ENCODE measurements around the gene MCTP1. TPM values are rescaled to one million over a fixed set of nuclear protein-coding genes. Genes with fewer than 3 reads are reported as not detected.

The MCTP1 gene
- total and polyA plus RNA-seq, 3 experiments from 2014 or later: 0.51 to 0.92 (median 0.55) TPM

DNA sequence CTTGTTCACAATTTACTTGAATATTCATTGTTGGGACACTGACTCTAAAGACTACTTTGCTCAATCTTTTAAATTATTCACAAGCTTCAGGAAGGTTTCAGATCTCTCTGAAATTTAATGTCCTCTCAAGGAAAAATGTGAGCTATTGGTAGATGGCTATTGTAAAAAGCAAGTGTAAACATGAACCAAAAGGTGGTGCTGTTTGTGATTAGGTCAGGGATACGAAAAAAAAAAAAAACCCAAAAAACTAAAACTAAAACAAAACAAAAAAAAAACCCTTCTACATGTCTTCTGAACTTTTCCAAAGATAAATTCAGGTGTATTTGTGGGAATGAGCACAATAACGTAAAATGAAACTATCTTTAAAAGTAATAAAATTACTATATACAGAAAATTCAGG, 472.7 kb downstream of the MCTP1 start:
- POLR2A ChIA-PET: no interaction called here
- Histone ChIP-seq H3K4me1 (ENCODE audit: insufficient read depth, low read length) (no peaks in the 10 kb centered on the region), H3K36me3 (ENCODE audit: insufficient read depth, low read length) (no peaks in the 10 kb centered on the region), H3K27me3 (ENCODE audit: insufficient read depth, low read length, poor library complexity, severe bottlenecking) (no peaks in the 10 kb centered on the region), H3K4me3 (ENCODE audit: low read length) (no peak overlapping the region), H3K9me3 (ENCODE audit: low read length) (no peaks in the 10 kb centered on the region), H3K27ac (ENCODE audit: low read depth, low read length) (no peak overlapping the region)
- Mint-ChIP-seq H3K4me3 (no peak overlapping the region), H3K27me3 (peaks cover 0 to 2% of the 10 kb centered on the region in 2 donors), H3K36me3 (no peaks in the 10 kb centered on the region), H3K27ac (no peak overlapping the region), H3K4me1 (no peaks in the 10 kb centered on the region), H3K9me3 (no peaks in the 10 kb centered on the region)
- CTCF ChIA-PET: no interaction called here
- no peak for DNase-seq

DNA sequence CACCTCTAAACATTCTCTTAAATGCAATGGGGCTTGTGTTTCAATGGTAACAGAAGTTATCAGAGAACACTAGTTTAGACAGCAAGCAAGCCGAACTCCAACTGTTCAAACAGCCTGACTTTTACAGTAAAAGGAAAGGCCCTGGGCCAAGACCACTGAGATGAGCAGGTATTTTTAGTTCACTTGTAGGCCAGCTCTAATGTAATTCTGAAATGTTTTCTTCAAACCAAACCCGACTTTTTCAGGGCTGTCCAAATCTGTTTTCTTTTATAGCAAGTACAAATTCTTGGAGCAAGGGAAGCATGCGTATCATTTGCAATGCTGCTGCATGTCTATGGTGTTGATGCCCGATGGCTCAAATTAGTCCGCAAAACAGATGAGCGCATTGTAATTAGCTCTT, 473.6 kb downstream of the MCTP1 start:
- H3K9me3 Mint-ChIP-seq: no peaks in the 10 kb centered on the region
- no peaks in the 10 kb centered on the region for H3K4me1 Mint-ChIP-seq
- H3K36me3 Mint-ChIP-seq: no peaks in the 10 kb centered on the region
- no peak overlapping the region for H3K4me3 Mint-ChIP-seq
- H3K27ac ChIP-seq (ENCODE audit: low read depth, low read length): no peak overlapping the region
- no peak overlapping the region for H3K27ac Mint-ChIP-seq
- no peaks in the 10 kb centered on the region for H3K4me1 ChIP-seq (ENCODE audit: insufficient read depth, low read length)
- POLR2A ChIA-PET: no interaction called here
- CTCF ChIA-PET: no interaction called here
- DNase-seq: no peak
- no peaks in the 10 kb centered on the region for H3K9me3 ChIP-seq (ENCODE audit: low read length)
- no peak overlapping the region for H3K4me3 ChIP-seq (ENCODE audit: low read length)
- H3K27me3 ChIP-seq (ENCODE audit: insufficient read depth, low read length, poor library complexity, severe bottlenecking): no peaks in the 10 kb centered on the region
- no peaks in the 10 kb centered on the region for H3K36me3 ChIP-seq (ENCODE audit: insufficient read depth, low read length)
- peaks cover 0 to 2% of the 10 kb centered on the region in 2 donors for H3K27me3 Mint-ChIP-seq

DNA sequence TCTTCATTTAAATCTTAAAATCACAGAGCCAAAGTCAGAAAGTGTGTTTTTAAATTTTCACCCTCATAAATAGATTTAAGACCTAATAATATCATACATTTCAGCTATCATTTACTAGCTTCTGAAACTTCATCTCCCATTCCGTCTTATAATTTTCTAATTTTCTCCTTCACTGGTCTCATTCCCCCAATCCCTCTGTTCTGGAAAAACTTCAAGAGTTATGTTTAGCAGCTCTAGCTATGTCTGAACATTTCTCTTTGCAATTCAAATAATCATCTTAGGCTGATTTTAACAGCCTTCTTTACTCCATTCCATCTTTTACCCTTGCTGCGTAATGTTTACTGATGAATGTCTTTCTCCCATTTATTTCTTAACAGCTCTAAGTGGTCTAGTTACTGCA, 474.0 kb downstream of the MCTP1 start:
- Mint-ChIP-seq H3K36me3 (no peaks in the 10 kb centered on the region), H3K9me3 (no peaks in the 10 kb centered on the region), H3K27ac (no peak overlapping the region), H3K4me3 (no peak overlapping the region), H3K27me3 (peaks cover 0 to 2% of the 10 kb centered on the region in 2 donors), H3K4me1 (no peaks in the 10 kb centered on the region)
- Histone ChIP-seq H3K36me3 (ENCODE audit: insufficient read depth, low read length) (no peaks in the 10 kb centered on the region), H3K4me3 (ENCODE audit: low read length) (no peak overlapping the region), H3K27ac (ENCODE audit: low read depth, low read length) (no peak overlapping the region), H3K27me3 (ENCODE audit: insufficient read depth, low read length, poor library complexity, severe bottlenecking) (no peaks in the 10 kb centered on the region), H3K9me3 (ENCODE audit: low read length) (no peaks in the 10 kb centered on the region), H3K4me1 (ENCODE audit: insufficient read depth, low read length) (no peaks in the 10 kb centered on the region)
- POLR2A ChIA-PET: no interaction called here
- DNase-seq: no peak
- CTCF ChIA-PET: no interaction called here

DNA sequence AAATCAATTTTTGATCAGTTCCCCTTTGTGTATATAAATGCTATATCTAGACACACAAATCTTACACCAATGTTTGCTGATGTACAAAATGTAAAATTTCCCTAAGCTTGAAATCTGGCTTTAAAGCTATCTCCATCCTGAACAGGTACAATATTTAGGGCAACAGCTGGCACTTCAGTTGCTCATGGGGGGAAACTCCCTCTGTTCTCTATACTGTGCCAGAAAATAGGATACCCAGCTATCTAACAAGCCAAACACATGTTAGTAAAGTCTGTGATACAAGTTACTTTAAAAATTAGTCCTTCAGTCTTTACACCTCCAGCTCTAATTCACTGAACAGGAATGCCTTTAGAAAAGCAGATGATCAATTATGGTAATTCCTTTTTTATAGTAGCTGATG, 474.6 kb downstream of the MCTP1 start:
- no peaks in the 10 kb centered on the region for H3K9me3 Mint-ChIP-seq
- no peaks in the 10 kb centered on the region for H3K36me3 ChIP-seq (ENCODE audit: insufficient read depth, low read length)
- H3K27ac ChIP-seq (ENCODE audit: low read depth, low read length): no peak overlapping the region
- no peaks in the 10 kb centered on the region for H3K27me3 ChIP-seq (ENCODE audit: insufficient read depth, low read length, poor library complexity, severe bottlenecking)
- DNase-seq: no peak
- H3K9me3 ChIP-seq (ENCODE audit: low read length): no peaks in the 10 kb centered on the region
- H3K36me3 Mint-ChIP-seq: no peaks in the 10 kb centered on the region
- H3K4me1 ChIP-seq (ENCODE audit: insufficient read depth, low read length): no peaks in the 10 kb centered on the region
- peaks cover 0 to 2% of the 10 kb centered on the region in 2 donors for H3K27me3 Mint-ChIP-seq
- H3K4me1 Mint-ChIP-seq: no peaks in the 10 kb centered on the region
- no peak overlapping the region for H3K4me3 ChIP-seq (ENCODE audit: low read length)
- POLR2A ChIA-PET: no interaction called here
- peak overlapping the region in 1 of 8 donors; percentile 26 for H3K27ac Mint-ChIP-seq
- CTCF ChIA-PET: no interaction called here
- H3K4me3 Mint-ChIP-seq: no peak overlapping the region

DNA sequence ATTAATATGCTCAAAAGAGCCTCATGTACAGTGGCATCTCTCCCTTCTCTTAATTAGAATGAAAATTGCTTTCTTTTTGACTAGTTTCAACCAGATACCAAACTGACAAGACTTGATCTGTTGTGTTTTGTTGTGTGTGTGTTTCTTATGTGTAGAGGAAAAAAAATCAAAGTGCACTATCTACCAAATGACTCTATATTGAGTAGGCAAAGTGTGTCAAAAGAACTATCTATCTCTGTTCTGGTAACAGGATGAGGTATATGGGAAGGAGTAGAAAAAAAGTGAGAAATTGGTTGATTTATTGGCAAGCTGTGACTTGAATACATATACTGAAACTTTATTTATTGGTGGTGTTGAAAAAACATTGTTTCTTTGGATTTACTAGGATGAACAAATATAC, 476.4 kb downstream of the MCTP1 start:
- no peaks in the 10 kb centered on the region for H3K36me3 ChIP-seq (ENCODE audit: insufficient read depth, low read length)
- H3K27ac ChIP-seq (ENCODE audit: low read depth, low read length): no peak overlapping the region
- no peaks in the 10 kb centered on the region for H3K4me1 ChIP-seq (ENCODE audit: insufficient read depth, low read length)
- DNase-seq: no peak
- H3K4me3 Mint-ChIP-seq: no peak overlapping the region
- no peak overlapping the region for H3K27ac Mint-ChIP-seq
- H3K27me3 Mint-ChIP-seq: peaks cover 0 to under 1% of the 10 kb centered on the region in 2 donors
- ChIA-PET POLR2A (no interaction called here), CTCF (no interaction called here)
- no peaks in the 10 kb centered on the region for H3K36me3 Mint-ChIP-seq
- H3K4me1 Mint-ChIP-seq: no peaks in the 10 kb centered on the region
- no peaks in the 10 kb centered on the region for H3K27me3 ChIP-seq (ENCODE audit: insufficient read depth, low read length, poor library complexity, severe bottlenecking)
- H3K9me3 ChIP-seq (ENCODE audit: low read length): no peaks in the 10 kb centered on the region
- H3K9me3 Mint-ChIP-seq: no peaks in the 10 kb centered on the region
- H3K4me3 ChIP-seq (ENCODE audit: low read length): no peak overlapping the region

DNA sequence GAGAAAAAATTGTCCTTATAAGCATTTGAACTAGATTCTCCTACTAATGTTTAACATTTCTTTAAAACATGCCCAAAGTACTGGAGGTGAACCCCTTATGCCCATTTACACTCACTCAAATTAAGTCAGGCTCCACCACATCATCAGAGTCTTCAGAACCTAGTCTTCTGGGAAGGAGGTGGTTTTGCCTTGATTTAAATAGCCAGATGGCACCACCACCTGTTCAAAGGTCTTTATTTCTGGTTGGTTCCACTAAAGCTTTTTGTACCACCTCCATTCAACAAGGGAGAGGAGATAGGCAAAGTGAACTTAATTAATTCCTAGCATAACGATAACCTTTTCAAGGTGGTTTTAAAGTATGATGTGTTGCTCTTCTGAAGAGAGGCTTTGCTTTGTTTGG, 476.9 kb downstream of the MCTP1 start:
- Mint-ChIP-seq H3K27me3 (no peaks in the 10 kb centered on the region), H3K4me3 (no peak overlapping the region), H3K27ac (no peak overlapping the region), H3K4me1 (no peaks in the 10 kb centered on the region), H3K36me3 (no peaks in the 10 kb centered on the region), H3K9me3 (no peaks in the 10 kb centered on the region)
- no peaks in the 10 kb centered on the region for H3K27me3 ChIP-seq (ENCODE audit: insufficient read depth, low read length, poor library complexity, severe bottlenecking)
- no peaks in the 10 kb centered on the region for H3K36me3 ChIP-seq (ENCODE audit: insufficient read depth, low read length)
- ChIA-PET POLR2A (no interaction called here), CTCF (interaction anchor here (0.7 kb wide), 1 partner anchor 11 kb away, joined by 3 read pairs; no protein-coding TSS in a partner anchor)
- no peak for DNase-seq
- H3K27ac ChIP-seq (ENCODE audit: low read depth, low read length): no peak overlapping the region
- no peaks in the 10 kb centered on the region for H3K4me1 ChIP-seq (ENCODE audit: insufficient read depth, low read length)
- H3K4me3 ChIP-seq (ENCODE audit: low read length): no peak overlapping the region
- H3K9me3 ChIP-seq (ENCODE audit: low read length): no peaks in the 10 kb centered on the region

DNA sequence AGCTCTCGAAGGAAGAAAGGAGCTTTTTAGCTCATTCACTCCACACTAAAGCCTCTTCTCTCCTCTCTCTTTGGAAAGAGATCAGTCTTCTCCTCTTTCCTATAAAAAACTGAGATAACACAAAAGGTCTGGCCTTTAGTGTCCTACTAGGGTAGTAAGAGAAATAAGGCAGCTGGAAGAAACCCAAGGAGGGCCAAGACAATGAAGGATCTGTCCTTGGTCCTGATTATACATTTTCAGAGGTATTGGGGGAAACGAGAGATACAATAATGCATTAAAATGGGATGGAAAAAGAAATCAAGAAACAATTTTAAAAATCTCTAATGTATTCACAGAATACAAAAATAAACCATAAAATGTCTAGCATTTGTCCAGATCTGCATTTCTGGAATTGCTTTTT, 482.4 kb downstream of the MCTP1 start:
- no peaks in the 10 kb centered on the region for H3K27me3 ChIP-seq (ENCODE audit: insufficient read depth, low read length, poor library complexity, severe bottlenecking)
- Mint-ChIP-seq H3K27me3 (peaks cover 0 to 3% of the 10 kb centered on the region in 2 donors), H3K27ac (no peak overlapping the region), H3K9me3 (no peaks in the 10 kb centered on the region), H3K4me3 (no peak overlapping the region), H3K36me3 (no peaks in the 10 kb centered on the region), H3K4me1 (no peaks in the 10 kb centered on the region)
- no peak overlapping the region for H3K4me3 ChIP-seq (ENCODE audit: low read length)
- H3K9me3 ChIP-seq (ENCODE audit: low read length): no peaks in the 10 kb centered on the region
- no peaks in the 10 kb centered on the region for H3K4me1 ChIP-seq (ENCODE audit: insufficient read depth, low read length)
- CTCF ChIA-PET: no interaction called here
- no peaks in the 10 kb centered on the region for H3K36me3 ChIP-seq (ENCODE audit: insufficient read depth, low read length)
- no peak for DNase-seq
- no peak overlapping the region for H3K27ac ChIP-seq (ENCODE audit: low read depth, low read length)
- POLR2A ChIA-PET: no interaction called here

DNA sequence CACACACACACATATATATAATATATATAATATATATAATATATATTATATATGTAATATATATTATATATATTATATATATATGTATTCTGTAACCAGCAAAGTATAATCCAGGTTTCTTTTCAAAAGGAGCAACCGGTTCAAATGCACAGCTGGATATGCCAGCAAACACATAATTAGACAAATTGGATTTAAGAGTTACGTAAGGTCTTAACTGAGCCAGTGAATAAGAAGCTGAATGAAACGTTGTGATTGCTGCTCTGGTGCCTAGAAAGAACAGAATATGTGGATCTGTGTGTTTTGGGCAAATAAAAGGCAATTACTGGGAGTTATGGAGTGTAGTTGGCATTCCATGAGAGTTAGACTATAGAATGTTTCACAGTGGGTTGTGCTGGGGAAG, 488.3 kb downstream of the MCTP1 start:
- H3K9me3 Mint-ChIP-seq: no peaks in the 10 kb centered on the region
- H3K4me1 ChIP-seq (ENCODE audit: insufficient read depth, low read length): peaks cover 34% of the 10 kb centered on the region
- no peaks in the 10 kb centered on the region for H3K9me3 ChIP-seq (ENCODE audit: low read length)
- H3K4me3 Mint-ChIP-seq: no peak overlapping the region
- no peak for DNase-seq
- no peak overlapping the region for H3K4me3 ChIP-seq (ENCODE audit: low read length)
- H3K27me3 Mint-ChIP-seq: peaks cover 0 to 3% of the 10 kb centered on the region in 2 donors
- ChIA-PET CTCF (interaction anchor here (0.6 kb wide), 1 partner anchor 11 kb away, joined by 3 read pairs; no protein-coding TSS in a partner anchor), POLR2A (no interaction called here)
- H3K36me3 ChIP-seq (ENCODE audit: insufficient read depth, low read length): no peaks in the 10 kb centered on the region
- H3K27ac ChIP-seq (ENCODE audit: low read depth, low read length): no peak overlapping the region
- H3K36me3 Mint-ChIP-seq: no peaks in the 10 kb centered on the region
- no peak overlapping the region for H3K27ac Mint-ChIP-seq
- peaks cover 38 to 46% (median 39%) of the 10 kb centered on the region in 3 donors for H3K4me1 Mint-ChIP-seq
- H3K27me3 ChIP-seq (ENCODE audit: insufficient read depth, low read length, poor library complexity, severe bottlenecking): no peaks in the 10 kb centered on the region

DNA sequence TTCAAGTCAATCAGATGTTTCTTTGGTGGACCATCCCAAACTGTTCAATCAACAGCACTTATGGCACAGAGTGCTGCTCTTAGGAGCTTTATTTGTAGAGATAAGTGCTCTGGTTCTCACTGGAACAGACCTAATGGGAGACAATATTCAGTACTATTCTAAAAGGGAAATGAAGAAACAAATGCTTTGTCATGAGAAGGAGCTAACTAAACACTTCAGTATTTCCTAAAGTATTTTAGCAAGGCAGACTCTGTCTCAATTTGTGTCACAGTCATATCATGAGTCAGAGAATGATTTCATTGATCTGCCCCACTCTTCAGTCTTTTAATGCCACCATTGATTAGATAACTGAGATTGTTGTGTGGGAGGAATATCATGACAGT, 491.1 kb downstream of the MCTP1 start:
- Mint-ChIP-seq H3K27me3 (no peaks in the 10 kb centered on the region), H3K4me3 (peak overlapping the region in 3 of 7 donors; percentile 43 to 78 (median 73)), H3K36me3 (no peaks in the 10 kb centered on the region), H3K4me1 (peaks cover 38 to 46% (median 39%) of the 10 kb centered on the region in 3 donors), H3K27ac (peak overlapping the region; percentile 89 to 98 (median 94)), H3K9me3 (no peaks in the 10 kb centered on the region)
- CTCF ChIA-PET: interaction anchor here (2.3 kb wide), 1 partner anchor 10 kb away, joined by 5 read pairs; no protein-coding TSS in a partner anchor
- Histone ChIP-seq H3K4me3 (ENCODE audit: low read length) (no peak overlapping the region), H3K27ac (ENCODE audit: low read depth, low read length) (peak overlapping the region; percentile 28), H3K27me3 (ENCODE audit: insufficient read depth, low read length, poor library complexity, severe bottlenecking) (no peaks in the 10 kb centered on the region), H3K36me3 (ENCODE audit: insufficient read depth, low read length) (no peaks in the 10 kb centered on the region), H3K4me1 (ENCODE audit: insufficient read depth, low read length) (peaks cover 34% of the 10 kb centered on the region), H3K9me3 (ENCODE audit: low read length) (no peaks in the 10 kb centered on the region)
- POLR2A ChIA-PET: interaction anchor here (1.2 kb wide), 1 partner anchor 16 kb away, joined by 4 read pairs; no protein-coding TSS in a partner anchor
- DNase-seq: no peak

Data from CD8-positive, alpha-beta memory T cell (primary cell).